GM18907 (cell line): ENCODE results near the gene SIDT1.

ENCODE experiments used
- ATAC-seq: cut with Tn5 transposase; IDR thresholded peaks from one replicate; pipeline ENCODE4 v1.9.1; 2021; ENCODE audit warnings: mild to moderate bottlenecking, moderate library complexity; ENCODE audit not compliant: unreplicated experiment

Gene SIDT1

DNA sequence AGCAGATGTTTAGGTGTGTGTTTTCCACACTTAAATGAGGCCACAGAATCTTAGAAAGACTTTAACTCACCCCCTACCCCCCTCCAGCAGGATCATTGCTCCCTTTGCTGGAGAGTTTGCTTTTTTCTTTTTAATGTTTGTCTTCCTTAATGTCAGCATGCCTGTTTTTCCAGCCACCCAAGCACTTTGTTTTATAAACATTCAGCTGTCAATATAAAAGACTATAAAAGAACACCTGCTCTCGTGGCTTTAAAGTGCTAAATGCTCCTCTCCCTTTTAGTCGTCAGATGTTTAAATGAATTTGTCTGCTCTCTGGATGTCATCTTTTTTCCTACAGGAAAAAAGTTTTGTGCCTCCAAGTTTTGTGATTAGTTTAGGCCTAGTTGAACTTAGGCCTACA lies 61.7 kb downstream of the SIDT1 start:
- no peak for ATAC-seq

DNA sequence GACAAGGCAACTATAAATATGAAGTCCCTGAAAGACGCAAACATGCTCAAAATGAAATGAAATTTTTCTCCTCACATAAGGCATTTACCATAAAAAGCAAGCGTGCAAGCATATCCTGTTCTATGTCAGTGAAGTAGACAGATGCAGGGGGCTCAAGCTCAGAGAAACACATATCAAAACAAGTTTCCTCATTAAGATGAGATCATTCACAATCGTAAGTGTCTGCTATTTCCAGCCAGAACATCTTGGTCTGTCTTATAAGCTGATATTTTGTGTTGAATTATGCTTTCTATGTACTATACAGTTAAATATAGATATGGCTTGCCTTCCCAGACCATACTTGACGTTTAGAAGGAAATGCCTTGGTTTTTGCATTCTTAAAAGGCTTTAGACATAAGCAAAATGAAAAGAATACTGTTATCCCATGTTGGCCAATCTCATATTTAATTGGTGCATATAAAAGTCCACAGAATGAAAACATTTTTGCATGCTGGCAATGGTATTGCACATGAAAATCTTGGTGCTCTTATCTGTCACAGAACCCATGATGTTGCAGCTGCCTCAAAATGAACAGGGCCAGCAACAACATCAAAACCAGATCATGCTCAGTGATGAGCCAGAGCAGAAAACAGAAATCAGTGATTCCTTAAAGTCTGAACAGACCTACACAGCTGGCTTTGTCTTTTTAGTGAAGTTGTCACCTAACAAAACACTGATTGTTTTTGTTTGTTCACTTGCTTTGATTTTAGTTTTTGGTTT lies 65.4 kb downstream of the SIDT1 start:
- ATAC-seq, result no peak

GRCh38 chr3:113600418-113601182 lies 68.2 kb downstream of the SIDT1 start:
- ATAC-seq, result no peak

- ATAC-seq, result no peak
These were observed 68.9 kb downstream of the SIDT1 start for GRCh38 chr3:113601240-113601639.

- no peak for ATAC-seq
These were observed 69.9 kb downstream of the SIDT1 start for GRCh38 chr3:113602256-113602655.

DNA sequence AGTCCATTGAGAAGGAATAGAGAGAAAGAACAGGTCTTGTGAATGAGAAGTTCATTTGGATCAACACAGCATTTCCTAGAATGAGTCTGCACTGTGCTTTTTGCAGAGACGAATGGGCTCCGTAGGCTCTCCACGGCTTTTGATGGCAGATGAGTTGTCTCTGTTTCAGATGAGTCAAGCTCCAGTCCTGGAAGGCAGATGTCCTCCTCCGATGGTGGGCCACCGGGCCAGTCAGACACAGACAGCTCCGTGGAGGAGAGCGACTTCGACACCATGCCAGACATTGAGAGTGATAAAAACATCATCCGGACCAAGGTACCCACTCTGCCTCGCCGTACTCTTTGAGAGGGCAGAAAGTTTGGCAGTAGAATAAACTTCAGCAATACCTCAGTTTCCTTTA lies 70.5 kb downstream of the SIDT1 start:
- no peak for ATAC-seq

GRCh38 chr3:113606539-113607218 lies 74.3 kb downstream of the SIDT1 start:
- peak; percentile 99 for ATAC-seq

DNA sequence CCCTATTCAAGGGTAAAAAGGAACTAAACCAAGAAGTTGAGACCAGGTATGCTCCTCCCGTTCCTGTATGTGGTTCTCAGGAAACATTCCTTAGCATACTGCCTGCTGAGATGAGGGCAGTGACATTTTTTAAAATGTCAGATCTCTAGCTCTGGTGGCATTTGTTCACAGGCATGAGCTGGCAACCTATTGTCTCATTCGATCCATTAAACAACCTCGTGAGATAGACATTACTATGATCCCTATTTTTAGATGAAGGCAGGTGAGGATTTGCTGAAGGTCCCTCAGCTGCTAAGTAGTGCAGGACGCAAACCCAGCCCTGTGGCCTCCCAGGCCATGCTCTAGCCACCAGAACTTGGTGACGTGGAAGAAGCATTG lies 74.9 kb downstream of the SIDT1 start:
- ATAC-seq, result peak; percentile 28

- no peak for ATAC-seq
These were observed 82.0 kb downstream of the SIDT1 start for GRCh38 chr3:113614402-113614801.

DNA sequence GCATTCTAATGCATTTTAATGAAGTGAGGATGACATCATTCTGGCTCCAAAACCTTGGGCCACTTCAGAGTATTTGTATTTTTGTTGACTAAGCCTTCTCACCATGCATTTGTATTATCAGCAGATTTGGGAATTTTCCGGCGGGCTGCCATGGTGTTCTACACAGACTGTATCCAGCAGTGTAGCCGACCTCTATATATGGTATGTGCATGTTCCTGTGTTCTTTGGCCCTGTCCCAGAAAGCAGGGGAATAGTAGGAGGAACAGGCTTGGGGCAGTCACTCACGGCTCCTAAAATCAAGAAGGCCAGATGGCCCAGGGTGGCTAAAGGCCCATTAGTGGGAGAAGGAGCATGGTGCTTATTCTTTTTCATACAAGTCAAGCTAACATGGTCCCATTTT lies 83.6 kb downstream of the SIDT1 start:
- no peak for ATAC-seq

GRCh38 chr3:113617726-113618125 lies 85.4 kb downstream of the SIDT1 start:
- ATAC-seq, result no peak

- ATAC-seq, result no peak
These were observed 87.7 kb downstream of the SIDT1 start for GRCh38 chr3:113620091-113620490.

GRCh38 chr3:113623324-113623723 lies 91.0 kb downstream of the SIDT1 start:
- ATAC-seq, result no peak

DNA sequence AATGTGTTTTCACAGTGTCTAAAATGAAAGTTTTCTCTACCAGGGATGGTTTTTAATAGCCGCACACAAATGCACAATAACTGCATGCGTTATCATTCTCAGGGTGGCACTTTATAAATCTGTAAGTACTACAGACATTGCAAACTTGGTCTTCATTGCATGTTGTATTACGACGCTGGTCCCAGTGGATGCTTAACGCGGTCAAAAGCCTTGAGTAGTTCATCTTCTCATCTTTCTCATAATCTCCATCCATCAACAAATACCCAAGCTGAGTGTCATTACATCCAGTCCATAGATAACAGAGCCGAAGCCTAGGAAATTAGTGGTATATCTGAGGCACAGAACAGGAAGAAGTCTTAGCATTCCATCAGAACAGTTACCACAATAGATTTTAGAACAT lies 91.5 kb downstream of the SIDT1 start:
- ATAC-seq, result no peak

- no peak for ATAC-seq
These were observed 93.5 kb downstream of the SIDT1 start for GRCh38 chr3:113625834-113626233.

- peak; percentile 83 for ATAC-seq
These were observed 94.4 kb downstream of the SIDT1 start for GRCh38 chr3:113626503-113627371.

DNA sequence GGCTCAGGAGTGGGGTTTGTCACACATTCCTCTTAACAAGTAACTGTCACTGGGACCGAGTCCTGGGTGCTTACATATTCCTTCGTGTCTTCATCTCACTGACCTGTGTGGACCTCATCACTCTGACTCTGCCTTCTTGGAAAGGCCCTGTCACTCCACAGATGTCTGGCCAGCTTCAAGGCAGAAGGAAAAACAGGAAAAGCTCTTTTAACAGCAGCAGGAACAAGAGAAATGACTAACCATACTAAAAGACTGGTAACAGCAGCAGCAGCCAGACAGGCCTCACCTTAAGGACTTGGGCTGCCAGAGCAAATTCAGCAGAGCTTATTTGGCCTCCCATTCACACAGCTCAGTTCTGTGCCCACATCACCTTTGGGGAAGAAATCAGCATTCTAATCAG lies 96.0 kb downstream of the SIDT1 start:
- no peak for ATAC-seq

- no peak for ATAC-seq
These were observed 96.4 kb downstream of the SIDT1 start for GRCh38 chr3:113628788-113629187.

DNA sequence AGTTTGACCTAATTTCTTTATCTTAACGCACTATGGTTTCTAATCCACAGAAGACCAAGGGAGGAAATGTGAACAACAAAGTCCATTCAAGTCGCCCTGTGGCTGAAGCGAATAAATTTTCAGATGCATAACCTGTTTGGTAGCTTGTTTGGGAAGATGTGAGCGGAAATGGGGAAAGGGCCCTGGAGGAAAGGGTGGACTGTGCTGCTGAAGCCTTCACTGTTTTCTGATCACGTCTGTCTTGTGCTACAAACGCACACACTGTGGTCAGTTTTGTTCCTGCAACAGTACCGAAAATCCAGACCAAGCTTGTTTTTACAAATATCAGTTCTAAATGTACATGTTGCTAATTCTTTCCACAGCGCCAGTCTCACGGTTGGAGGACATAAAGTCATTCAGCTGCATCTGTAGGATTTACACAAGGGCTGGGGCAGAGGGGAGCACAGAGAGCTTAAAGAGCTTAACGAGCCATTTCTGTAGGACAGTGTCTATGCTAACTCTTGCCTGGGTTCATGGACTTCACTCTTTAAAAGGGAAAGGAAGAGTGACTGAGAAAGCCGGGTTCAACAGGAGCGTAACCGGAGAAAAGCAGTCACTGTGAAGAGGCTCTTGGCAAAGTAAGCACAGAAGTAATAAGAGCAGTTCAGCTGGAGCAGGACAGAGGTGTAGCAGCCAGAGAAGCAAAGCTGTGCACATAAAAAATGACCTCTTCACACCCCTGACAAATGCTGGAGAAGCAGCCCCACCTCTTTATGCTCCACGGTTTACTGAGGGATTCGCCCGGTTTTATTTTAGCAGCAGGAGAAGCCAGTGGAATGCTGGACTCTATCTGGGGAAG lies 97.4 kb downstream of the SIDT1 start:
- ATAC-seq, result no peak

GRCh38 chr3:113630956-113631542 lies 98.7 kb downstream of the SIDT1 start:
- ATAC-seq, result no peak
